ENCODE measurements around the gene PGM1. TPM values are rescaled to one million over a fixed set of nuclear protein-coding genes. Genes with fewer than 3 reads are reported as not detected.
A peak's percentile ranks its signal among the peaks of the same experiment; 100 is the strongest.

The PGM1 gene
- total RNA-seq, 1 donor from 2014 or later, result 152 TPM

DNA sequence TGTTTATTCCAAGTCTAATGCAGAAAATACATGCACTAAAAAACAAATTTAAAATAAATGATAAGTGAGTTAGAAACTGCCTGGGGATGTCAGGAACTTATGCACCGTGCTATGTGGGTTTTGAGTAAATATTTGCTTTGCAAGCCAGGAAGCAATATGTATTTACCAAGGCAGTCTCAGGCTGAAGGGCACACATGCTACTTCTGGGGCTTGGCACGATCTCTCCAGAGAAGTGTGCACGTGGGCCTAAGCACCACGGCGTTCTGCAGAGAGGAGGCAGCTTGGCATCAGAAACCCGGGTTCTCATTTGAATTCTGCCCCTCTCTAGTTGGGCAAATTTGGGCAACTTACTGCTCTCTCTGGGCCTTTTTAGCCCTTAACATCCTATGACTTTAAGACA is 108.0 kb downstream of the PGM1 start:
- no peak for DNase-seq (ENCODE audit: low read depth)

DNA sequence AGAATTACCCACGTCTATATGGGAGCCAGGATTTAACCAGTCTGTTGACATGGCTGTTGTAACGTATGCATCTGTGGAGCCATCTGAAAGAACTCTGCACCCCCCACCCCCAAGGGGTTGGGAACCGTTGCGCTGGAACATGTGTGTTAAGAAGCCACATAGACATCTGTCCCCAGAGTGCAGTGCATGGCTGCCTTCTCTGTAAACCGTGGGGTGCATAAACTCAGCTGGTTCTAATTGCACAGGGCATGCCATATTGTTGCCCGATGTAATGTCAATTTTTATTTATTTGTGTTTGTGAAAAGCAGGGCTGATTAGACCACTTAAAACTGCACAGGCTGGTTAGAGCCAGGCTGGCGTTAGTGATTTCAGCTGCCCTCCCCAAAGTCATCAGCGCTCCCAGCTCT is 110.5 kb downstream of the PGM1 start:
- no peak for DNase-seq (ENCODE audit: low read depth)

DNA sequence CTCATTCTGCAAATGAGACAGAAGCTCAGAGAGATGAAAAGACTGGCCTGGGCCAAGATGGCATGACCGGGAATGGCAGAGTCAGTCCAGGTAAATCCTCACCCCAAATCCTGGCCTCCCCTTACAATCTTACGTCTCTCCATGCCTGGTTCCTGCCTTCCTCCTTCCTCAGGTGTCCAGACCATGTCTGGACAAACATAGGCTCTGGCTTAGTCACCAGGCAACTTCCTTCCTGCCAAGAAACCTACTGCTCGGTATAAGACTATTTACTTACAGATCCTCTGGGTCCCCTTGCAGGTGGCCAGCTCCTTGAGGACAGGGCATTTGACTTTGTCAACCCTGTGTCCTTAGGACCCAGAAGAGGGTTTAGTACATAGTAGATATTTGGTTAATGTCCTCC is 111.2 kb downstream of the PGM1 start:
- peak; percentile 76 for DNase-seq (ENCODE audit: low read depth)

- DNase-seq (ENCODE audit: low read depth), result peak; percentile 71
These were observed 111.9 kb downstream of the PGM1 start for GRCh38 chr1:63705078-63705477.

DNA sequence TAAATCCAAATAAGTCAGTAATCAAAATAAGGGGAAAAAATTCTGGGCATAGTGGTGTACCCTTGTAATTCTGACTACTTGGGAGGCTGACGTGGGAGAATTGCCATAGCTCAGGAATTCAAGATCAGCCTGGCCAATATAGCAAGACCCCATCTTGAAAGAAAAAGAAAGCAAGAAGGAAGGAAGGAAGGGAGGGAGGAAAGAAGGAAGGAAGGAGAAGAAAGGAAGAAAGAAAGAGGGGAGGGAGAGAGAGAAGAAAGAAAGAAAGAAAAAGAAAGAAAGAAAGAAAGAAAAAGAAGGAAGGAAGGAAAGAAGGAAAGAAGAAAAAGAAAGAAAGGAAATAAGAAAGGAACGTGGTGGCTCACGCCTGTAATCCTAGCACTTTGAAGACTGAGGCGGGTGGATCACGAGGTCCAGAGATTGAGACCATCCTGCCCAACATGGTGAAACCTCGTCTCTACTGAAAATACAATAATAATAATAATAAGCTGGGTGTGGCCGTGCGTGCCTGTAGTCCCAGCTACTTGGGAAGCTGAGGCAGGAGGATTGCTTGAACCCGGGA is 116.1 kb downstream of the PGM1 start:
- no peak for DNase-seq (ENCODE audit: low read depth)

Other genes with a start within 250 kb of the PGM1 start
- gene ALG6, start 225.8 kb upstream of the PGM1 start, total RNA-seq, result 16.7 and 17.7 TPM in 2 replicates
- gene ITGB3BP, start 70.2 kb upstream of the PGM1 start, total RNA-seq, result 14.0 and 33.3 TPM in 2 replicates
- 8.5 and 15.1 TPM in 2 replicates for gene EFCAB7, start 69.9 kb upstream of the PGM1 start, total RNA-seq
- gene ROR1, start 180.6 kb downstream of the PGM1 start, total RNA-seq, result 16.5 and 17.2 TPM in 2 replicates